Fibroblast of skin of back (primary cell): Measurements from ENCODE around the gene MSX2.
A peak's percentile ranks its signal among the peaks of the same experiment; 100 is the strongest.
"Not testable (repeated sequence)": the region's sequence is repeated elsewhere in the genome, so short reads cannot be mapped to it uniquely, and the experiment has no call there.

Experiments
- DNase-seq: peaks from one replicate; pipeline ENCODE4 v3.0.0-alpha.2; 2013

The MSX2 gene

DNA sequence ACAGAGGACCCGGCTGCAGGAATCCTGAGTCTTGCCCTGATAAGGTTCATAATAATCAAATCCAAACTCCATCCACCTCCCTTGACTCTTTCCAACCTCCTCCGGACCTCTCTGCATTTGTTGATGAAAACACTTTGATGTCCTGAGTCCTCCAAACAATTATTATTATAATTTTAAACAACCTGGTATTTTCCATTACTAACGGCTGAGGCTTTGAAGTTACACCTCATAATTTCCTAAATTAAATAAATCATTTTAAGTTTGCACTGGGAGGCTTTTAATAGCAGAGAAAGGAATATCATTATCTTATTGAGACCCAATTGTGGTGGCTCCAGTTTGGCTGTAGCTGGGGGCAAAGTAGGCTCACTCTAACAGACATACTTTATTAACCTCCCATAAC lies 9.5 kb downstream of the MSX2 start:
- no peak for DNase-seq

- no peak for DNase-seq
These were observed 10.5 kb downstream of the MSX2 start for GRCh38 chr5:174734571-174735497.

GRCh38 chr5:174735498-174736330 lies 11.3 kb downstream of the MSX2 start:
- DNase-seq, result no peak

DNA sequence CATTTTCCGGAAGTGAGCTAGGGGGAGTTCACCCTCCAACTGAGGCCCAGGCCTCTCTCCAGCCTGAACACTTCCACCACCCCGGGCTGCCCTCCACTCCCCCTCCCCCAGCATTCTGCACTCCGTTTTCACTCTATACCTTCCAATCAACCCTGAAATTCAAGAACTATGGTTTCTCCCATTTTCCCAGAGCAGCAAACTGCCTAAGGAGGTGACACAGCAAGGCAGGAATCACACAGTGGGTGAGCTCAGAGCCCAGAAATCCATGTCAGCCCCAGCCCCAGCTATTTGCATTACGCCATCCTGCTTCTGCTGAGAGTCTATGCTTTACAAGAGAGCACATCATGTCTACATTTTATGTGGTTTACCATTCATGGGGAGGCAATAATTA lies 11.9 kb downstream of the MSX2 start:
- peak; percentile 94 for DNase-seq

- DNase-seq, result no peak
These were observed 12.4 kb downstream of the MSX2 start for GRCh38 chr5:174736777-174737176.

DNA sequence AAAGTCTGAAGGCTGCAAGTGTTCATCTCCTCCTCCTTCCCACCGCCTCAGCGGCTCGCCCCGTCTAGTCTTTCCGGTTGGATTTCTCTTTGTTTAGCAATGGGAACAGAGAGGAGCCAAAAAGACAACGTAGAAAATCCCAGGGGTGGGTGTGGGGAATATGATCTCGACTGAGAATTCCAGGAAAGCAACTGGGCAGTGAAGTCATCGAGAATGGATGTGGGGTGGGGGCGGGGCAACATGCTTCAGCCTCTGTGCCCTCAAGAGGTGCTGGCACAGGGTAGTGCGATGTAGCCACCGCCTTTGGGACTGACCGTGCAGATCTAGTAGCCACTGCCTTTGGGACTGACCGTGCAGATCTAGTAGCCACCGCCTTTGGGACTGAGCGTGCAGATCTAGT lies 12.9 kb downstream of the MSX2 start:
- peak; percentile 82 for DNase-seq

DNA sequence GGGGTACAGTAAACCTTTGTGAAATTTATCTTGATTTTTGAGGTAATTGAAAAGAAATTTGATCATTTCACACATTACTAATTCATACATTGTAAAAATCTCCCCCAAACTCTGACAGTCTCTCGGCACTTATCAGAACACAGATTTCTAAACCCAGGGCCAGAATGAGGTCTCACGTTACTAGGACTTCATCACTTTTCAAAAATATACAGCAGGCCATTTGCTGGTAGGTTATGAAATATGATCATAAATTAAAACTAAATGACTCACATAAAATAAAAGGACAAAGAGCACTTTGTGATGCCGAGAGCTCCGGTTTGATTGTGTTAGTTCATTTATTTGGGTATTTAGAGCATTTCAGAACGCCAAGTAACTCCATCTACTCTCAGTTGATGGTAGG lies 17.0 kb downstream of the MSX2 start:
- no peak for DNase-seq

- no peak for DNase-seq
These were observed 20.5 kb downstream of the MSX2 start for GRCh38 chr5:174744896-174745295.

DNA sequence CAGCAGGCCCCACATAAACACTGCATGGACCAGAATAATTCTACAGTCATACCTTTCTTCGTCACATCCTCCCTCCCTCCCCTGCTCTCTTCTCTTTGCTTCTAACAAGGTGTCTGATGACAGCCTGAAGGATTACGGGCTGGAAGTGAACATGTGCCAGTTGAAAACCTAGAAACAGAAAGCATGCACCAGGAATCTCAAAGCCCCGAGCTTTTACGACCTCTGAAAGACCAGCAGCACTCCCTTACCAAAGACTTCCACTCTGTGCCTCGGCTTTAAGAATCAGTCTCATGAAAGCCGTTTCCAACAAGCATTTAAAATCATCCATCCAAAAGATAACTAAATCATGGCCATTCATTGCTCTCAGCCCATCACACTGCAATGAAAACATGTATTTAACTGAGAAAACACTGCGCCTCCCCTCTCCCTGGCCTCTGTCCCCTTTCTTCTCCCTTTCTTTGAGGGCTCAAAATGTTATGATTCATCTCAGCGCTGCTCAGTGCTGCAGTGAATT lies 21.3 kb downstream of the MSX2 start:
- DNase-seq, result no peak

DNA sequence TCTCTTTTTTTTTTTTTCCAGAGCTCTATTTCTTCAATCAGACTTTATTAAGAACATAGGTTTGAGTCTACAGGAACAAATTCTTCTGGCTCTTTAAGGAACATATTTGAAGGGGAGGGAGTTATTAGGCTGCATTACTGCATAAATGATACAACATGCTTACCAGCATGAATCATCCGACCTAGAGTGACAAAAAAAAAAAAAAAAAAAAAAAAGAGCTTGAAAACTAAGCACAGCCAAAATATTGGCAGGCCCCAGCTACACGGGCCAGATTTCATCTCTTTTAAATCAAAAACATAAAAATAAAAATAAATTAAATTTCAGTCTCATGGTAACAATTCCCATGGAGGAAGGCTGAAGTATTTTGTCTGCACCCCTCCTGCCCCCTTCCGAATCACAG lies 26.3 kb downstream of the MSX2 start:
- DNase-seq, result peak; percentile 86

GRCh38 chr5:174751154-174752000 lies 27.0 kb downstream of the MSX2 start:
- DNase-seq, result peak; percentile 28

DNA sequence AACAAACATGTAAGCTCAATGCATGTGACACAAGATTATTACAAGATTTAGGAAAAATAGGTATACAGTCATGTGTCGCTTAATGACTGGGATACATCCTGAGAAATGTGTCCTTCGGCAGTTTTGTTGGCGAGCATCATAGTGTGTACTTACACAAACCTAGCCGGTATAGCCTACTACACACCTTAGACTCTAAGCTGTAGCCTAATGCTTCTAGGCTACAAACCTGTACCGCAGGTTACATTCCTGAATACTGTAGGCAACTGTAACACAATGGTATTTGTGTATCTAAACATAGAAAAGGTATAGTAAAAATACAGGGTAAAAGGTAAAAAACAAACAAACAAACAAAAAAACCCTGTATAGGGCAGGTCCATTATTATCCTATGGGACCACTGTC lies 27.7 kb downstream of the MSX2 start:
- DNase-seq, result no peak

DNA sequence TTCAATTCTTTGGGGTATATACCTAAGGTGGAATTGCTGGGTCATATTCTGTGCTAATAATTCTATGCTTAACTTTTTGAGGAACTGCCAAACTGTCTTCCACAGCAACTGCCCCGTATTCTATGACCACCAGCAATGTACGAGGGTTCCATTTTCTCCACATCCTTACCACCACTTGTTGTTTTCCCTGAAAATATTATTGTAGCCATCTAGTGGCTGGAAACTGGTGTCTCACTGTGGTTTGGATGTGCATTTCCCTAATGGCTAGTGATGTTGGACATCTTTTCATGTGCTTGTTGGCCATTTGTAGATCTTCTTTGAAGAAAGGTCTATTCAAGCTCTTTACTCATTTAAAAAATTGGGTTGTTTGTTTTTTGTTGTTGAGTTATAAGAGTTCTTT lies 30.7 kb downstream of the MSX2 start:
- DNase-seq, result peak; percentile 44

GRCh38 chr5:174759091-174759490 lies 34.7 kb downstream of the MSX2 start:
- no peak for DNase-seq

- peak; percentile 75 for DNase-seq
These were observed 36.3 kb downstream of the MSX2 start for GRCh38 chr5:174760721-174761120.

GRCh38 chr5:174761341-174761740 lies 37.0 kb downstream of the MSX2 start:
- DNase-seq, result not testable (repeated sequence)

- no peak for DNase-seq
These were observed 39.9 kb downstream of the MSX2 start for GRCh38 chr5:174764309-174764708.

- DNase-seq, result no peak
These were observed 41.2 kb downstream of the MSX2 start for GRCh38 chr5:174765540-174765939.

- DNase-seq, result no peak
These were observed 43.3 kb downstream of the MSX2 start for GRCh38 chr5:174767670-174768069.

- no peak for DNase-seq
These were observed 44.6 kb downstream of the MSX2 start for GRCh38 chr5:174769005-174769404.

DNA sequence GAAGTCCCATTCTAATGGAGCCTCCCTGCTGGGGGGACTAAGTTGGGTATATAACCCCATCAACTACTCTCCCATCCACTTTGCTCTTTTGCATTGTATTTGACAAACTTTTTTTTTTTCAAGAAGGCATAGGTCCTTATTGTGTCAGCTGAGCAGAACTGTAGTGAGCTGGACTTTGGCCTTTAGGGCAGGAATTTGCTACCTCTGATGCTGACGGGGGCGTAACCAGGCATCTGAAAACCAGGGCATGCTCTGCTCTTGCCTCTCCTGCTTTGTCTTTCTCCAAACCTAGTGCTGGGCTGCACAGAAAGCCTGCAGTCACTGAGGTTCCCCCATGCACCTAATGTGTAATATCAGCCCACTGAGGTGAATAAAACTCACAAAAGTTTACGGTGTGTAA lies 49.0 kb downstream of the MSX2 start:
- no peak for DNase-seq

DNA sequence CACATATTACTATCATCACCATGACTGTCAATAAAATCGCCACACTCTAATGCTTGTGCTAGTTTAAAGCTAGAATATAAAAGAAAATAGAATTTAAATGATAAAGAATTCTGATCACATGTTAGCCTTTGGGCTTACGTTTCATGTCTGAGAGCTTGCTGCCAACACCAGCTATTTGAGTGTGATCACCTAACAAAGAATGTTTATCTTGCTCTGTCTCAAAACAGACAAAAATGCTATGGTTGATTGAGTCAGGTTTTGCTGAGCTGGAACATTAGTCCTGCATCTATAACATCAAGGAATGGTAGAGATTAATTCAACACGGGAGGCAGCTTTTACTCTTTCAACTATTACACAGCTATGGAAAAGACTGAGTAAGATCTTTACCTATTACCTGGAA lies 50.7 kb downstream of the MSX2 start:
- DNase-seq, result peak; percentile 60

GRCh38 chr5:174777111-174777510 lies 52.7 kb downstream of the MSX2 start:
- DNase-seq, result no peak
